Ovary (tissue), 3 donors: Measurements from ENCODE around the gene OR2J2.

Experiments
- CTCF ChIP-seq, 3 donors: fragments of 450-650 bp in 2 of 3; fragments of 200-600 bp in 1 of 3; IDR thresholded peaks; one replicate each; pipeline versions ENCODE4 v1.5.1 to v1.8.0; 2016 to 2022; ENCODE audit warnings: antibody characterized with exemption in 3 of 3, mild to moderate bottlenecking in 1 of 3
- POLR2A ChIP-seq: fragments of 450-650 bp; IDR thresholded peaks from one replicate; pipeline ENCODE4 v1.6.1; 2017; ENCODE audit warnings: antibody characterized with exemption, mild to moderate bottlenecking, moderate library complexity
- donor health status: DM: no; HTN: no; CAD: no.

GRCh38 chr6:29137724-29138123, 33.0 kb upstream of the OR2J2 start:
- TF ChIP-seq CTCF (IDR thresholded peaks at IDR 0.05) (no peak), POLR2A (no peak)
